H1 (cell line): Measurements from ENCODE around the gene CBFA2T2. TPM values are rescaled to one million over a fixed set of nuclear protein-coding genes. Genes with fewer than 3 reads are reported as not detected.

Experiments used
- CBX8 ChIP-seq: fragments of 300-800, 300-1000 bp; sonication (generic); IDR thresholded peaks from 2 replicates; pipeline ENCODE4 v1.7.1; 2016; ENCODE audit warnings: low read depth, low read length, borderline replicate concordance
- CHD7 ChIP-seq: fragments of 300-600 bp; sonication (generic); IDR thresholded peaks from 2 replicates; pipeline ENCODE4 v1.7.1; 2012; ENCODE audit warnings: low read length, moderate library complexity, mild to moderate bottlenecking, inconsistent platforms; ENCODE audit not compliant: insufficient replicate concordance
- SIN3A ChIP-seq, 2 experiments: IDR thresholded peaks in 1 of 2; conservative IDR thresholded peaks in 1 of 2; 2 replicates each; pipeline ENCODE4 v1.6.1; 2011 to 2012; ENCODE audit warnings: low read length in 2 of 2, improper control_type of control experiment in 1 of 2, low read depth in 1 of 2, mild to moderate bottlenecking in 1 of 2
- TEAD4 ChIP-seq: IDR thresholded peaks from 2 replicates; pipeline ENCODE4 v1.6.1; 2012; ENCODE audit warnings: low read depth, low read length, inconsistent platforms, mixed read lengths
- polyA plus RNA-seq, 7 experiments: library from polyadenylated mRNA; depleted of rRNA in 3 of 7; stranded (reverse) in 5 of 7; unstranded in 2 of 7; fragments of >200 nt in 5 of 7; fragments of 200-250 nt in 2 of 7; gene quantifications; 1 replicate in 5 of 7; 2 replicates in 1 of 7; 4 replicates in 1 of 7; pipeline versions ENCODE4 v1.2.1 to v1.2.3, GENCODE V29; 2011 to 2013; ENCODE audit warnings: missing spikeins in 2 of 7, mixed read lengths in 2 of 7
- total RNA-seq: library from RNA; stranded (reverse); fragmentation: NEBNext Ultra II Directional; extraction: Animal tissue kit (Norgen Biotek cat#: 25700); gene quantifications from 2 replicates; pipeline ENCODE4 v1.2.1, GENCODE V29; 2021
- TF ChIP-seq, protein P1 (sequence below): IDR thresholded peaks from 2 replicates; pipeline ENCODE4 v1.6.1; 2012; ENCODE audit warnings: inconsistent platforms

Gene CBFA2T2
- total and polyA plus RNA-seq, 2 of the 8 experiments (the other 6 are each of a cell fraction or from before 2014, with no cell fraction given), result 11.6 to 12.9 TPM

GRCh38 chr20:33566781-33567603 is 77.1 kb downstream of the CBFA2T2 start (continued):
- TF ChIP-seq CHD7 (no peak), TEAD4 (no peak), SIN3A (conservative IDR thresholded peaks at IDR 0.05 in 1 of 2, IDR thresholded peaks at IDR 0.05 in 1 of 2; ENCODE audit: low read depth in 1 of 2, low read length in 2 of 2) (no peak), CBX8 (no peak)
- TF ChIP-seq, protein P1, sequence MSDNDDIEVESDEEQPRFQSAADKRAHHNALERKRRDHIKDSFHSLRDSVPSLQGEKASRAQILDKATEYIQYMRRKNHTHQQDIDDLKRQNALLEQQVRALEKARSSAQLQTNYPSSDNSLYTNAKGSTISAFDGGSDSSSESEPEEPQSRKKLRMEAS, result no peak
- TF ChIP-seq, all 59 proteins: peak for 0
